Left lung (tissue), 10 donors: ENCODE results near the gene BANF2. TPM values are rescaled to one million over a fixed set of nuclear protein-coding genes. Genes with fewer than 3 reads are reported as not detected.

Experiments
- ATAC-seq: fragments of 200-7000 bp; cut with Tn5 transposase; one replicate; pipeline ENCODE4 v1.9.1; 2020; ENCODE audit warnings: moderate library complexity
- DNase-seq, 4 donors: peaks; one replicate each; pipeline ENCODE4 v3.0.0-alpha.2; 2013 to 2020
- H3K27ac ChIP-seq, 2 donors: fragments of 200-600 bp; sonication (generic) in 1 of 2; one replicate each; pipeline versions ENCODE4 v1.5.0 to v1.8.0; 2020 to 2021
- H3K27me3 ChIP-seq, 2 donors: fragments of 200-600 bp; sonication (generic) in 1 of 2; one replicate each; pipeline versions ENCODE4 v1.5.0 to v1.8.0; 2020 to 2021
- H3K36me3 ChIP-seq, 2 donors: fragments of 200-600 bp; sonication (generic) in 1 of 2; one replicate each; pipeline versions ENCODE4 v1.5.0 to v1.8.0; 2020 to 2021
- H3K4me1 ChIP-seq, 2 donors: fragments of 200-600 bp; one replicate each; pipeline ENCODE4 v1.8.0; 2021
- H3K4me3 ChIP-seq, 2 donors: fragments of 200-600 bp; sonication (generic) in 1 of 2; one replicate each; pipeline versions ENCODE4 v1.5.0 to v1.8.0; 2020 to 2021; ENCODE audit warnings: mild to moderate bottlenecking in 1 of 2
- H3K9me3 ChIP-seq, 2 donors: fragments of 200-600 bp; sonication (generic) in 1 of 2; one replicate each; pipeline versions ENCODE4 v1.5.0 to v1.8.0; 2020 to 2021
- intact Hi-C, 2 donors: fragments of 100-400 bp; cut with DNase I; formaldehyde crosslinking; loops; one replicate each; pipeline versions ENCODE4 v1.11.2 to v1.14.2; 2022
- polyA plus RNA-seq, 6 donors: library from polyadenylated mRNA; unstranded; fragments of 120-200 nt; gene quantifications; one replicate each; pipeline ENCODE4 v1.2.1, GENCODE V29; 2013; ENCODE audit not compliant: insufficient read length in 6 of 6
- total RNA-seq, 2 donors: library from RNA; stranded (reverse); fragmentation: NEBNext Ultra II Directional; extraction: Animal tissue kit (Norgen Biotek cat#: 25700); gene quantifications; one replicate each; pipeline ENCODE4 v1.2.1, GENCODE V29; 2021
- TF ChIP-seq, protein P1 (sequence below), 2 donors: fragments of 200-600 bp; sonication (generic) in 1 of 2; IDR thresholded peaks; one replicate each; pipeline versions ENCODE4 v1.5.0 to v1.8.0; 2021; ENCODE audit warnings: antibody characterized with exemption in 2 of 2
- donor health status: DM: no; HTN: yes; CAD: no.
- donor health status: DM: no; HTN: no; CAD: no.

The BANF2 gene
- total and polyA plus RNA-seq, 8 donors, result not detected

DNA sequence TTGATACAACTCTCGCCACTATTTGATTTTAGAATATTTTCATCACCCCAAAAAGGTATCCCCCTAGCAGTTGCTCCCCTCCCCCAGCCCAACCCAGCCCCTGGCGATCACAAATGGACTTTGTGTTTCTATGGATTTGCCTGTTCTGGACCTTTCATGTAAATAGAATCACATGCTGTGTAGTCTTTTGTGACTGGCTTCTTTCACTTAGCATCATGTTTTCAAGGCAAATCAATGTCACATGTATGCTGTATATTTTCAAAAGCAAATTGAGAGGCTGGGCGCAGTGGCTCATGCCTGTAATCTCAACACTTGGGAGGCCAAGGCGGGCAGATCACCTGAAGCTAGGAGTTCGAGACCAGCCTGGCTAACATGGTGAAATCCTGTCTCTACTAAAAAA lies 48.5 kb downstream of the BANF2 start:
- Histone ChIP-seq H3K9me3 (no peaks in the 10 kb centered on the region), H3K27me3 (no peaks in the 10 kb centered on the region), H3K36me3 (no peaks in the 10 kb centered on the region), H3K27ac (no peak overlapping the region), H3K4me3 (no peak overlapping the region), H3K4me1 (peaks cover 0 to 11% of the 10 kb centered on the region in 2 donors)
- DNase-seq, result no peak
- intact Hi-C loops, result no loop called here
- TF ChIP-seq, protein P1, sequence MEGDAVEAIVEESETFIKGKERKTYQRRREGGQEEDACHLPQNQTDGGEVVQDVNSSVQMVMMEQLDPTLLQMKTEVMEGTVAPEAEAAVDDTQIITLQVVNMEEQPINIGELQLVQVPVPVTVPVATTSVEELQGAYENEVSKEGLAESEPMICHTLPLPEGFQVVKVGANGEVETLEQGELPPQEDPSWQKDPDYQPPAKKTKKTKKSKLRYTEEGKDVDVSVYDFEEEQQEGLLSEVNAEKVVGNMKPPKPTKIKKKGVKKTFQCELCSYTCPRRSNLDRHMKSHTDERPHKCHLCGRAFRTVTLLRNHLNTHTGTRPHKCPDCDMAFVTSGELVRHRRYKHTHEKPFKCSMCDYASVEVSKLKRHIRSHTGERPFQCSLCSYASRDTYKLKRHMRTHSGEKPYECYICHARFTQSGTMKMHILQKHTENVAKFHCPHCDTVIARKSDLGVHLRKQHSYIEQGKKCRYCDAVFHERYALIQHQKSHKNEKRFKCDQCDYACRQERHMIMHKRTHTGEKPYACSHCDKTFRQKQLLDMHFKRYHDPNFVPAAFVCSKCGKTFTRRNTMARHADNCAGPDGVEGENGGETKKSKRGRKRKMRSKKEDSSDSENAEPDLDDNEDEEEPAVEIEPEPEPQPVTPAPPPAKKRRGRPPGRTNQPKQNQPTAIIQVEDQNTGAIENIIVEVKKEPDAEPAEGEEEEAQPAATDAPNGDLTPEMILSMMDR (IDR thresholded peaks at IDR 0.05), result no peak
- ATAC-seq, result no peak

DNA sequence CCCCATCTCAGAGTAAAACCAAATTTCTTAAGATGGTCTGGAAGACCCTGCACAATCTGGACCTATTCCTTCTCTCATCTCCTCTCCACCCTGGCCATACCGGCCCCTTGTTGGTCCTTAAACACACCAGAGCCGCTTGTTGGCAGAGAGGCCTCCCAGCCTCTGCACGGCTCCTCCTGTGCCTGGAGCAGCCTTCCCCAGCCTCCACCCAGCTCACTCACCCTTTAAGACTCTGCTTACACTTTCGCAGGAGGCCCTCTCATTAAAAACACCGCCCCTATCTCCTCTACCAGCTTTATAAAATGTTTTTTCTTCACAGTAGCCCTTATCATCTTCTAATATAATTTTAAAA lies 49.8 kb downstream of the BANF2 start:
- Histone ChIP-seq H3K27ac (peak overlapping the region in 1 of 2 donors; percentile 64), H3K27me3 (no peaks in the 10 kb centered on the region), H3K36me3 (no peaks in the 10 kb centered on the region), H3K4me3 (no peak overlapping the region), H3K9me3 (no peaks in the 10 kb centered on the region), H3K4me1 (peaks cover 0 to 11% of the 10 kb centered on the region in 2 donors)
- DNase-seq (no peak), ATAC-seq (peak; percentile 45)
- TF ChIP-seq, protein P1 (IDR thresholded peaks at IDR 0.05), result no peak
- intact Hi-C loops, result no loop called here

DNA sequence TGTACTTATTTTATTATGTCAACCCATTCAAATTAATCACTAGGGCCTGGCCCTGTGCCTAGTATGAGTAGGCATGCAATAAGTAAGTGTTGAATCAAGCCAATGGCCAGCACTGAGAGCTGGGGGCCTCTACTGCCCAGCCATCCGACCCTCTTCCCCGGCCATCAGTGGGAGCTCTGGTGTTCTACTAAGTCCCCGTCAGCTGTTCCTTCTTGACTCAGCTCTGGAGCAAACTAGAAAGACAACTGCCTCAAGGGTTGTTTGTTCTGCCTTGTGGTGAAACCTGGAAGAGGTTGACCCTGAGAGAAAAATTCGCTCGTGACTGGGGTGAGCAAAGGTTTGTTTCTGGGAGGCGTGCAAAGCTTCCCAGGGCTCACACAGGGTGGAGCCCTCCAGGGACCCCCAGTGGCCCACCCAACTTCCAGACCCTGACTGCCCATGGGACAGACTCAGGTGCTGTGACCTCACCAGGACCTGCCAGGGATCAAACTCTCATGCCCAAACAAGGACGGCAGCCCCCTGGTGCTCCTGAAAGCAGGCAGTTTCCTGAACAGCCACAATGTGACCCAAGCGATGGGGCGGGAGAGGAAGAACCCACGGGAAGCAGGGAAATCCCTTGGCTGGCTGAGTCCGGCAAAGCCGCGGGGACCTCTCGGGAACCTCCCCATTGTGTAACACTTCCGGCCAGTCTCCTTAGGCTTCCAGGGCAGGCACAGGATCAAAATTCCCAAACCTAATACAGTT lies 50.4 kb downstream of the BANF2 start:
- peak in 2 of 4 donors; percentile 36 to 58 for DNase-seq
- Histone ChIP-seq H3K4me3 (no peak overlapping the region), H3K4me1 (peaks cover 0 to 11% of the 10 kb centered on the region in 2 donors), H3K27me3 (no peaks in the 10 kb centered on the region), H3K9me3 (no peaks in the 10 kb centered on the region), H3K36me3 (no peaks in the 10 kb centered on the region), H3K27ac (peak overlapping the region in 1 of 2 donors; percentile 64)
- peak; percentile 80 for ATAC-seq
- TF ChIP-seq, protein P1 (IDR thresholded peaks at IDR 0.05), result no peak
- intact Hi-C loops, result no loop called here

DNA sequence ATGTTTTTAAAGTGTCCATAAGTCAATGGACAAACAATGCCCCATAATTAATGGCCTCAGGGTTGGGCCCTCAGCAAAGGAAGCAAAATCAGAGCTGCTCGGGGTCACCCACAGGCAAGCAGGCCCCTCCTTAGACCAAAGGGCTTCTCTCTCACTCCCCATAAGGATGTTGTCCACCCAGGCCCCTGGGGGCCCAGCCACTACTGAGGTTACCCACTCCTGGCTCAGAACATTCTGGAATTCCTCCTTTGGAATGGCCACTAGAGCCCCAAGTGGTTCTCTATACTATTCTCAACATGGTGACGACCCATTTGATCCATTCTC lies 50.9 kb downstream of the BANF2 start:
- Histone ChIP-seq H3K9me3 (no peaks in the 10 kb centered on the region), H3K4me1 (peaks cover 0 to 11% of the 10 kb centered on the region in 2 donors), H3K27me3 (no peaks in the 10 kb centered on the region), H3K4me3 (no peak overlapping the region), H3K36me3 (no peaks in the 10 kb centered on the region), H3K27ac (peak overlapping the region in 1 of 2 donors; percentile 64)
- DNase-seq, result no peak
- TF ChIP-seq, protein P1 (IDR thresholded peaks at IDR 0.05), result no peak
- intact Hi-C loops, result no loop called here
- peak; percentile 7 for ATAC-seq

DNA sequence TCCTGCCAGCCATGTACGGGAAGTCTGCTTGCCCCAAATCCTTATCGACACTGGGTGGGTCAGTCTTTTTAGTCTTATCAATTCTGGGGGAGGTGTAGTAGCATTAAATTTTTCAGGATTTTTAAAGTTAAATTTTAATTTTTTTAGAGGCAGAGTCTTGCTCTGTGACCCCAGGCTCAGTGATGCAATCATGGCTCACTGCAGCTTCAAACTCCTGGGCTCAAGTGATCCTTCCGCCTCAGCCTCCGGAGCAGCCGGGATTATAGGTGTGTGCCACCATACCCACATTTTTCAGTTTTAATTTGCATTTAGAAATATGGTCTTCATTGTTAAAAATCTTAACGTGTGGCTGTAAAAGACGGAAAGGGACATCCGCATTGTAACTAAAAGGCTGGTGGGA lies 51.9 kb downstream of the BANF2 start:
- H3K4me3 ChIP-seq, result no peak overlapping the region
- intact Hi-C loops, result no loop called here
- DNase-seq (no peak), ATAC-seq (no peak)
- no peaks in the 10 kb centered on the region for H3K9me3 ChIP-seq
- H3K27me3 ChIP-seq, result no peaks in the 10 kb centered on the region
- H3K36me3 ChIP-seq, result no peaks in the 10 kb centered on the region
- TF ChIP-seq, protein P1 (IDR thresholded peaks at IDR 0.05), result no peak
- H3K4me1 ChIP-seq, result peaks cover 0 to 11% of the 10 kb centered on the region in 2 donors
- H3K27ac ChIP-seq, result no peak overlapping the region
